Measurements from ENCODE around the gene TAS2R40.

The TAS2R40 gene

GRCh38 chr7:143223784-143224183 lies 1.9 kb downstream of the TAS2R40 start:
- DNase-seq (ENCODE audit: low spot score), result no peak

- no peak for DNase-seq (ENCODE audit: low spot score)
Observed at GRCh38 chr7:143225047-143225446, 3.2 kb downstream of the TAS2R40 start.

GRCh38 chr7:143227806-143228205 lies 6.0 kb downstream of the TAS2R40 start:
- no peak for DNase-seq (ENCODE audit: low spot score)

- DNase-seq (ENCODE audit: low spot score), result no peak
Observed at GRCh38 chr7:143229054-143229790, 7.4 kb downstream of the TAS2R40 start.

- DNase-seq (ENCODE audit: low spot score), result no peak
Observed at GRCh38 chr7:143230602-143231457, 9.0 kb downstream of the TAS2R40 start.

GRCh38 chr7:143233816-143234532 lies 12.1 kb downstream of the TAS2R40 start:
- no peak for DNase-seq (ENCODE audit: low spot score)

- DNase-seq (ENCODE audit: low spot score), result no peak
Observed at GRCh38 chr7:143234533-143234875, 12.7 kb downstream of the TAS2R40 start.

GRCh38 chr7:143235561-143235960 lies 13.7 kb downstream of the TAS2R40 start:
- no peak for DNase-seq (ENCODE audit: low spot score)

- DNase-seq (ENCODE audit: low spot score), result no peak
Observed at GRCh38 chr7:143236408-143236990, 14.7 kb downstream of the TAS2R40 start.

- no peak for DNase-seq (ENCODE audit: low spot score)
Observed at GRCh38 chr7:143237366-143237765, 15.5 kb downstream of the TAS2R40 start.

GRCh38 chr7:143238289-143238980 lies 16.6 kb downstream of the TAS2R40 start:
- no peak for DNase-seq (ENCODE audit: low spot score)

- DNase-seq (ENCODE audit: low spot score), result no peak
Observed at GRCh38 chr7:143239813-143240212, 18.0 kb downstream of the TAS2R40 start.

- DNase-seq (ENCODE audit: low spot score), result peak; percentile 81
Observed at GRCh38 chr7:143240291-143241168, 18.7 kb downstream of the TAS2R40 start.

GRCh38 chr7:143242306-143242705 lies 20.5 kb downstream of the TAS2R40 start:
- no peak for DNase-seq (ENCODE audit: low spot score)

- no peak for DNase-seq (ENCODE audit: low spot score)
Observed at GRCh38 chr7:143243111-143243510, 21.3 kb downstream of the TAS2R40 start.

GRCh38 chr7:143243614-143244013 lies 21.8 kb downstream of the TAS2R40 start:
- DNase-seq (ENCODE audit: low spot score), result no peak

GRCh38 chr7:143244321-143244720 lies 22.5 kb downstream of the TAS2R40 start:
- no peak for DNase-seq (ENCODE audit: low spot score)

GRCh38 chr7:143245123-143245522 lies 23.3 kb downstream of the TAS2R40 start:
- DNase-seq (ENCODE audit: low spot score), result peak; percentile 73

- DNase-seq (ENCODE audit: low spot score), result no peak
Observed at GRCh38 chr7:143247372-143247771, 25.5 kb downstream of the TAS2R40 start.

GRCh38 chr7:143248761-143249354 lies 27.0 kb downstream of the TAS2R40 start:
- no peak for DNase-seq (ENCODE audit: low spot score)
